GM12874 (cell line): ENCODE data around the gene HMX1.

Source experiments
- CTCF ChIP-seq: IDR thresholded peaks from 2 replicates; pipeline ENCODE4 v1.5.1; 2011; ENCODE audit warnings: low read depth, mild to moderate bottlenecking, control low read depth, low read length, moderate library complexity; ENCODE audit not compliant: insufficient read depth

HMX1 gene

GRCh38 chr4:8894424-8894816, 22.8 kb upstream of the HMX1 start:
- TF ChIP-seq CTCF, result no peak

- no peak for TF ChIP-seq CTCF
These were observed 22.2 kb upstream of the HMX1 start for GRCh38 chr4:8893624-8894423.

GRCh38 chr4:8893227-8893623, 21.6 kb upstream of the HMX1 start:
- TF ChIP-seq CTCF, result no peak

GRCh38 chr4:8892556-8893226, 21.1 kb upstream of the HMX1 start:
- TF ChIP-seq CTCF, result no peak

- TF ChIP-seq CTCF, result no peak
These were observed 20.3 kb upstream of the HMX1 start for GRCh38 chr4:8891646-8892555.

GRCh38 chr4:8891255-8891645, 19.6 kb upstream of the HMX1 start:
- no peak for TF ChIP-seq CTCF

DNA sequence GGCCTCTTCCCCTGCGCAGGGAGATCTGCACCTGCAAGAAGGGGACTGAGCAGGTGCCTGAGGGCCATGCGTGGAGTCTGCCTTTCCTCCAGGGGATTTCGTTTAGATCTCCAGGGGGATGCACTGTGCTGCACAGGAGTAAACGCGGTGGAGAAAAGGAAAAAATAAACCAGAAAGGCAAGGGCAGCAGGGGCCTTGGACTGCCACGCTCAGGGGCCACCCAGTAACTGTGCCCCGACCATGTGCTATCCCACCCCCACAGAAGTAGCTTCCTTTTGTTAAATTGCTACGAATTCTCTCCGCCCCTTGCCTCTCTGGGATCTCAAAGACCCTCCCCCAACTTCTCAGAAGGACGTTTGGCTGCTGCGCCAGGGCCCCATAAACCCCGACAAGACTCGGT, 17.2 kb upstream of the HMX1 start:
- TF ChIP-seq CTCF, result no peak
